HEK293 (cell line): ENCODE data around the gene SP2.

Source experiments
- CTCF ChIA-PET: fragments of 350-600 bp; formaldehyde crosslinking; extraction: SDS; loops from one replicate; lab custom pipeline; 2021; ENCODE audit warnings: antibody characterized with exemption; lab: Yijun Ruan, JAX
- POLR2A ChIA-PET: fragments of 300-600 bp; formaldehyde crosslinking; extraction: SDS; loops from one replicate; lab custom pipeline; 2020; ENCODE audit warnings: antibody characterized with exemption, inconsistent platforms; lab: Yijun Ruan, JAX
- H3K27ac ChIP-seq: fragments of 200-500 bp; sonication (Bioruptor generic); 2 replicates; pipeline ENCODE4 v1.5.1; 2014; ENCODE audit warnings: low read depth, low read length, control low read depth, inconsistent platforms; ENCODE audit errors: extremely low read depth
- H3K36me3 ChIP-seq, 2 experiments: fragments of 200-500 bp in 1 of 2; sonication (Bioruptor generic) in 1 of 2; 1 replicate in 1 of 2; 2 replicates in 1 of 2; pipeline ENCODE4 v1.5.1; 2014 to 2017; ENCODE audit warnings: inconsistent platforms in 2 of 2, low read length in 2 of 2; ENCODE audit not compliant: control insufficient read depth in 2 of 2, insufficient read depth in 1 of 2
- H3K4me1 ChIP-seq: fragments of 200-500 bp; sonication (Bioruptor generic); 2 replicates; pipeline ENCODE4 v1.5.1; 2014; ENCODE audit warnings: mild to moderate bottlenecking, low read length, inconsistent platforms; ENCODE audit not compliant: control insufficient read depth, insufficient read depth
- H3K4me3 ChIP-seq: 2 replicates; pipeline ENCODE4 v1.5.1; 2011; ENCODE audit warnings: low read depth, mild to moderate bottlenecking, control low read depth, low read length, moderate library complexity
- H3K9me3 ChIP-seq: fragments of 200-500 bp; sonication (Bioruptor generic); 2 replicates; pipeline ENCODE4 v1.5.1; 2014; ENCODE audit warnings: low read depth, low read length, inconsistent platforms; ENCODE audit not compliant: control insufficient read depth, insufficient read depth
- GLI2 ChIP-seq: fragments of 450-650 bp; formaldehyde crosslinking; IDR thresholded peaks from 2 replicates; pipeline ENCODE4; 2017; ENCODE audit warnings: missing biosample characterization, missing genetic modification characterization, low read depth, borderline replicate concordance
- PRDM10 ChIP-seq: fragments of 450-650 bp; formaldehyde crosslinking; IDR thresholded peaks from 2 replicates; pipeline ENCODE4 v1.5.1; 2016; ENCODE audit warnings: missing biosample characterization, missing genetic modification characterization
- SCRT2 ChIP-seq: fragments of 450-650 bp; formaldehyde crosslinking; IDR thresholded peaks from 2 replicates; pipeline ENCODE4 v1.5.1; 2016; ENCODE audit warnings: missing biosample characterization, missing genetic modification characterization
- ZFP3 ChIP-seq: fragments of 450-650 bp; formaldehyde crosslinking; IDR thresholded peaks from 2 replicates; pipeline ENCODE4 v1.5.1; 2016; ENCODE audit warnings: low read depth, missing biosample characterization, missing genetic modification characterization
- ZNF132 ChIP-seq: fragments of 450-650 bp; formaldehyde crosslinking; IDR thresholded peaks from 2 replicates; pipeline ENCODE4 v1.5.1; 2017; ENCODE audit warnings: missing biosample characterization, missing genetic modification characterization, borderline replicate concordance
- ZNF211 ChIP-seq: fragments of 450-650 bp; formaldehyde crosslinking; IDR thresholded peaks from 2 replicates; pipeline ENCODE4 v1.5.1; 2016; ENCODE audit warnings: low read depth, missing biosample characterization, missing genetic modification characterization
- ZNF280D ChIP-seq: fragments of 450-650 bp; formaldehyde crosslinking; IDR thresholded peaks from 2 replicates; pipeline ENCODE4 v1.5.1; 2016; ENCODE audit warnings: missing biosample characterization, missing genetic modification characterization
- ZNF354C ChIP-seq: fragments of 450-650 bp; formaldehyde crosslinking; IDR thresholded peaks from 2 replicates; pipeline ENCODE4 v1.5.1; 2016; ENCODE audit warnings: missing biosample characterization, missing genetic modification characterization, low read depth, borderline replicate concordance
- ZNF37A ChIP-seq: fragments of 450-650 bp; IDR thresholded peaks from 2 replicates; pipeline ENCODE4 v1.5.1; 2018; ENCODE audit warnings: missing biosample characterization, missing genetic modification characterization
- ZNF549 ChIP-seq: fragments of 450-650 bp; IDR thresholded peaks from 2 replicates; pipeline ENCODE4 v1.5.1; 2018; ENCODE audit warnings: missing biosample characterization, missing genetic modification characterization, mild to moderate bottlenecking, inconsistent platforms, moderate library complexity
- ZNF555 ChIP-seq: fragments of 450-650 bp; formaldehyde crosslinking; conservative IDR thresholded peaks from 2 replicates; pipeline ENCODE4 v1.5.1; 2017; ENCODE audit warnings: missing biosample characterization, mild to moderate bottlenecking, missing genetic modification characterization, inconsistent platforms
- ZNF610 ChIP-seq: fragments of 450-650 bp; formaldehyde crosslinking; IDR thresholded peaks from 2 replicates; pipeline ENCODE4 v1.5.1; 2016; ENCODE audit warnings: missing biosample characterization, missing genetic modification characterization, borderline replicate concordance
- ZNF621 ChIP-seq: fragments of 450-650 bp; formaldehyde crosslinking; IDR thresholded peaks from 2 replicates; pipeline ENCODE4 v1.5.1; 2017; ENCODE audit warnings: missing biosample characterization, missing genetic modification characterization
- ZNF624 ChIP-seq: fragments of 450-650 bp; formaldehyde crosslinking; IDR thresholded peaks from 2 replicates; pipeline ENCODE4 v1.5.1; 2017; ENCODE audit warnings: missing biosample characterization, missing genetic modification characterization
- ZNF639 ChIP-seq: fragments of 450-650 bp; formaldehyde crosslinking; IDR thresholded peaks from 2 replicates; pipeline ENCODE4 v1.5.1; 2016; ENCODE audit warnings: missing biosample characterization, missing genetic modification characterization
- ZNF645 ChIP-seq: fragments of 450-650 bp; formaldehyde crosslinking; IDR thresholded peaks from 2 replicates; pipeline ENCODE4; 2016; ENCODE audit warnings: missing biosample characterization, missing genetic modification characterization
- ZNF664 ChIP-seq: fragments of 450-650 bp; formaldehyde crosslinking; IDR thresholded peaks from 2 replicates; pipeline ENCODE4 v1.5.1; 2016; ENCODE audit warnings: missing biosample characterization, missing genetic modification characterization
- ZNF692 ChIP-seq: fragments of 450-650 bp; formaldehyde crosslinking; IDR thresholded peaks from 2 replicates; pipeline ENCODE4 v1.5.1; 2016; ENCODE audit warnings: missing biosample characterization, missing genetic modification characterization
- ZSCAN30 ChIP-seq: fragments of 450-650 bp; IDR thresholded peaks from 2 replicates; pipeline ENCODE4 v1.5.1; 2018; ENCODE audit warnings: missing biosample characterization, mild to moderate bottlenecking, missing genetic modification characterization, moderate library complexity

SP2 gene

GRCh38 chr17:47852113-47852949, 43.7 kb upstream of the SP2 start:
- TF ChIP-seq SCRT2 (tag by site-specific recombination): no peak
- no peak for TF ChIP-seq ZNF280D (tag by site-specific recombination)
- TF ChIP-seq ZNF37A (tag by site-specific recombination): no peak
- TF ChIP-seq ZNF132 (tag by site-specific recombination): no peak
- TF ChIP-seq ZNF621: no peak
- no peak for TF ChIP-seq ZNF664 (tag by site-specific recombination)
- no peak for TF ChIP-seq ZNF549 (tag by site-specific recombination)
- no peak for TF ChIP-seq ZNF211
- TF ChIP-seq ZNF610 (tag by site-specific recombination): no peak
- no peak for TF ChIP-seq ZNF555
- TF ChIP-seq ZNF692 (tag by site-specific recombination): no peak
- TF ChIP-seq ZNF354C (tag by site-specific recombination): no peak
- CTCF ChIA-PET: interaction anchor here (0.6 to 19.4 kb wide), 4 partner anchors 9 to 232 kb away, joined by 3 to 837 read pairs (median 47); partner anchors contain the start of genes SCRN2 and SP2
- POLR2A ChIA-PET: interaction anchor here (2.3 kb wide), 1 partner anchor 43 kb away, joined by 15 read pairs; the partner anchor contains the start of gene SP2
- no peak overlapping the region for H3K27ac ChIP-seq
- no peak overlapping the region for H3K4me3 ChIP-seq
- H3K9me3 ChIP-seq: no peaks in the 10 kb centered on the region
- peaks cover 4% of the 10 kb centered on the region; the same call in 1 of the 2 replicates for H3K4me1 ChIP-seq
- H3K36me3 ChIP-seq: peaks cover 0 to 3% of the 10 kb centered on the region in 2 experiments; a peak in 1 of 3 replicates

- no peaks in the 10 kb centered on the region for H3K36me3 ChIP-seq
Observed at GRCh38 chr17:47853616-47854015, 42.4 kb upstream of the SP2 start.

More at GRCh38 chr17:47853616-47854015, 42.4 kb upstream of the SP2 start:
- ChIA-PET CTCF (interaction anchor here (1.1 to 19.4 kb wide), 3 partner anchors 11 to 98 kb away, joined by 3 to 837 read pairs (median 91); partner anchors contain the start of genes SCRN2 and SP2), POLR2A (no interaction called here)
- Histone ChIP-seq H3K4me1 (peaks cover 4% of the 10 kb centered on the region; the same call in 1 of the 2 replicates), H3K4me3 (no peak overlapping the region), H3K27ac (no peak overlapping the region), H3K9me3 (no peaks in the 10 kb centered on the region)
- TF ChIP-seq ZSCAN30 (tag by site-specific recombination): no peak
- TF ChIP-seq ZNF645 (tag by site-specific recombination): no peak
- TF ChIP-seq ZNF624: no peak
- no peak for TF ChIP-seq ZNF639 (tag by site-specific recombination)
- no peak for TF ChIP-seq GLI2
- TF ChIP-seq PRDM10 (tag by site-specific recombination): no peak
- TF ChIP-seq ZFP3 (tag by site-specific recombination): no peak
